HG02852 (cell line): ENCODE data around the gene STPG3.

ENCODE experiments used
- ATAC-seq: cut with Tn5 transposase; IDR thresholded peaks from one replicate; pipeline ENCODE4 v1.9.1; 2021; ENCODE audit warnings: mild to moderate bottlenecking, moderate library complexity; ENCODE audit not compliant: unreplicated experiment

STPG3 gene

GRCh38 chr9:137221506-137222111 lies 29.5 kb upstream of the STPG3 start:
- ATAC-seq: no peak

GRCh38 chr9:137222190-137223077 lies 28.7 kb upstream of the STPG3 start, which contains the start of gene RNF208:
Gene RNF208, minus strand, starts transcription at chr9:137222240. Its CDS starts 1,028 bp downstream, at chr9:137221212.
- peak; percentile 2 for ATAC-seq

GRCh38 chr9:137223078-137223970 lies 27.8 kb upstream of the STPG3 start:
- ATAC-seq: peak; percentile 58

GRCh38 chr9:137224830-137225694 lies 26.0 kb upstream of the STPG3 start, which contains the start of gene CYSRT1:
Gene CYSRT1, plus strand, starts transcription at chr9:137225174. Its CDS starts 448 bp downstream, at chr9:137225622.
- ATAC-seq: no peak

GRCh38 chr9:137225699-137226331 lies 25.3 kb upstream of the STPG3 start:
- no peak for ATAC-seq

GRCh38 chr9:137226338-137227053 lies 24.6 kb upstream of the STPG3 start:
- ATAC-seq: no peak

- ATAC-seq: no peak
Measured at GRCh38 chr9:137227054-137227852, 23.8 kb upstream of the STPG3 start, which contains the start of gene RNF224. Gene RNF224, plus strand, starts transcription at chr9:137227502. Its CDS starts 834 bp downstream, at chr9:137228336.

GRCh38 chr9:137227853-137228505 lies 23.1 kb upstream of the STPG3 start:
- no peak for ATAC-seq

- ATAC-seq: no peak
Measured at GRCh38 chr9:137228506-137228967, 22.5 kb upstream of the STPG3 start.

- no peak for ATAC-seq
Measured at GRCh38 chr9:137228968-137229896, 21.9 kb upstream of the STPG3 start.

- ATAC-seq: no peak
Measured at GRCh38 chr9:137229903-137230704, 21.0 kb upstream of the STPG3 start.

- no peak for ATAC-seq
Measured at GRCh38 chr9:137230705-137231371, 20.2 kb upstream of the STPG3 start, which contains the start of gene SLC34A3. Gene SLC34A3, plus strand, starts transcription at chr9:137230901. Its CDS starts 802 bp downstream, at chr9:137231703.

- ATAC-seq: no peak
Measured at GRCh38 chr9:137231372-137232039, 19.6 kb upstream of the STPG3 start.

- no peak for ATAC-seq
Measured at GRCh38 chr9:137232101-137232500, 19.0 kb upstream of the STPG3 start.
